MCF 10A (cell line): ENCODE measurements around the gene SECTM1. TPM values are rescaled to one million over a fixed set of nuclear protein-coding genes. Genes with fewer than 3 reads are reported as not detected.
"Not testable (repeated sequence)": the region's sequence is repeated elsewhere in the genome, so short reads cannot be mapped to it uniquely, and the experiment has no call there.

Experiments used
- BruUV-seq: library from RNA; stranded (reverse); fragments of 400-500 nt; replicated peaks from 2 replicates; lab custom pipeline; 2021; lab: Mats Ljungman, UMichigan
- CTCF ChIA-PET: fragments of 300-600 bp; sonication (Branson Sonifier 250); formaldehyde crosslinking; extraction: SDS; loops from one replicate; lab custom pipeline; 2021; ENCODE audit warnings: antibody characterized with exemption, inconsistent platforms; lab: Yijun Ruan, JAX
- POLR2A ChIA-PET: fragments of 300-600, 350-650 bp; sonication (Branson Sonifier 250); formaldehyde crosslinking; extraction: SDS; loops from one replicate; lab custom pipeline; 2020; ENCODE audit warnings: antibody characterized with exemption, inconsistent platforms; lab: Yijun Ruan, JAX
- DNase-seq: peaks from one replicate; pipeline ENCODE4 v3.0.0-alpha.2; 2018; ENCODE audit not compliant: unreplicated experiment
- H3K27ac Mint-ChIP-seq: one replicate; pipeline ENCODE4 v1.8.0; 2022; ENCODE audit warnings: mild to moderate bottlenecking, low read depth, mixed read lengths; ENCODE audit not compliant: unreplicated experiment
- H3K27me3 Mint-ChIP-seq: one replicate; pipeline ENCODE4 v1.8.0; 2022; ENCODE audit warnings: mixed read lengths; ENCODE audit not compliant: insufficient read depth, unreplicated experiment
- H3K36me3 Mint-ChIP-seq: one replicate; pipeline ENCODE4 v1.8.0; 2022; ENCODE audit warnings: mild to moderate bottlenecking, moderate library complexity, mixed read lengths; ENCODE audit not compliant: insufficient read depth, unreplicated experiment
- H3K4me1 Mint-ChIP-seq: one replicate; pipeline ENCODE4 v1.8.0; 2022; ENCODE audit warnings: mixed read lengths; ENCODE audit not compliant: insufficient read depth, unreplicated experiment
- H3K4me3 Mint-ChIP-seq: one replicate; pipeline ENCODE4 v1.8.0; 2022; ENCODE audit warnings: mild to moderate bottlenecking, moderate library complexity, mixed read lengths; ENCODE audit not compliant: unreplicated experiment
- H3K9me3 Mint-ChIP-seq: one replicate; pipeline ENCODE4 v1.8.0; 2022; ENCODE audit warnings: mixed read lengths; ENCODE audit not compliant: unreplicated experiment
- CTCF ChIP-seq: fragments of 200-600 bp; IDR thresholded peaks from one replicate; pipeline ENCODE4 v1.8.0; 2022; ENCODE audit warnings: antibody characterized with exemption, mild to moderate bottlenecking; ENCODE audit not compliant: unreplicated experiment
- intact Hi-C: fragments of 100-400 bp; cut with micrococcal nuclease; formaldehyde crosslinking; loops from 2 replicates; pipeline ENCODE4 v1.14.1; 2022
- total RNA-seq: library from RNA; stranded (reverse); gene quantifications from 2 replicates; pipeline ENCODE4 v1.2.3, GENCODE V29; 2022

SECTM1 gene
- total RNA-seq, 1 experiment from 2014 or later = 13.4 TPM

- intact Hi-C loops = loop anchor here (10.0 kb wide), 1 partner anchor 174 kb away; no protein-coding TSS in a partner anchor
- no peak overlapping the region for H3K4me3 Mint-ChIP-seq
- peak; percentile 47 for DNase-seq
- peaks cover 11% of the 10 kb centered on the region for H3K27me3 Mint-ChIP-seq
- ChIA-PET CTCF (interaction anchor here (0.6 to 3.4 kb wide), 17 partner anchors 12 to 927 kb away, joined by 3 to 14 read pairs (median 3); no protein-coding TSS in a partner anchor), POLR2A (interaction anchor here (0.7 to 1.5 kb wide), 2 partner anchors 53 to 170 kb away, joined by 3 to 4 read pairs; no protein-coding TSS in a partner anchor)
- no peaks in the 10 kb centered on the region for H3K9me3 Mint-ChIP-seq
- H3K36me3 Mint-ChIP-seq = no peaks in the 10 kb centered on the region
- H3K27ac Mint-ChIP-seq = no peak overlapping the region
- peaks cover 7% of the 10 kb centered on the region for H3K4me1 Mint-ChIP-seq
- no TSS peak for BruUV-seq
- no peak for TF ChIP-seq CTCF
These were observed 16.8 kb upstream of the SECTM1 start for GRCh38 chr17:82350182-82351030.

GRCh38 chr17:82349287-82349701 lies 15.7 kb upstream of the SECTM1 start:
- Mint-ChIP-seq H3K27ac (no peak overlapping the region), H3K4me1 (peaks cover 6% of the 10 kb centered on the region), H3K36me3 (no peaks in the 10 kb centered on the region), H3K9me3 (no peaks in the 10 kb centered on the region), H3K27me3 (peaks cover 11% of the 10 kb centered on the region), H3K4me3 (no peak overlapping the region)
- CTCF ChIA-PET = interaction anchor here (0.5 to 1.6 kb wide), 5 partner anchors 40 to 254 kb away, joined by 3 to 9 read pairs (median 4); no protein-coding TSS in a partner anchor
- no peak for DNase-seq
- no TSS peak for BruUV-seq
- no peak for TF ChIP-seq CTCF
- intact Hi-C loops = no loop called here
- POLR2A ChIA-PET = no interaction called here

GRCh38 chr17:82348866-82349265 lies 15.3 kb upstream of the SECTM1 start:
- BruUV-seq = no TSS peak
- ChIA-PET CTCF (interaction anchor here (0.5 to 0.6 kb wide), 4 partner anchors 41 to 254 kb away, joined by 3 to 4 read pairs (median 4); no protein-coding TSS in a partner anchor), POLR2A (interaction anchor here (0.6 kb wide), 1 partner anchor 20 kb away, joined by 3 read pairs; no protein-coding TSS in a partner anchor)
- TF ChIP-seq CTCF = no peak
- H3K9me3 Mint-ChIP-seq = no peaks in the 10 kb centered on the region
- H3K4me3 Mint-ChIP-seq = no peak overlapping the region
- no peaks in the 10 kb centered on the region for H3K36me3 Mint-ChIP-seq
- H3K27ac Mint-ChIP-seq = no peak overlapping the region
- no peak for DNase-seq
- H3K27me3 Mint-ChIP-seq = peaks cover 11% of the 10 kb centered on the region
- H3K4me1 Mint-ChIP-seq = peaks cover 6% of the 10 kb centered on the region
- intact Hi-C loops = no loop called here

- no peak overlapping the region for H3K27ac Mint-ChIP-seq
- POLR2A ChIA-PET = interaction anchor here (0.6 kb wide), 1 partner anchor 20 kb away, joined by 3 read pairs; no protein-coding TSS in a partner anchor
- H3K36me3 Mint-ChIP-seq = no peaks in the 10 kb centered on the region
These were observed 14.9 kb upstream of the SECTM1 start for GRCh38 chr17:82348434-82348833.

GRCh38 chr17:82347994-82348393 lies 14.4 kb upstream of the SECTM1 start:
- H3K4me1 Mint-ChIP-seq, CTCF ChIA-PET, BruUV-seq, H3K9me3 Mint-ChIP-seq, H3K4me3 Mint-ChIP-seq, H3K36me3 Mint-ChIP-seq, H3K27ac Mint-ChIP-seq, DNase-seq, intact Hi-C loops: not testable (repeated sequence)
- POLR2A ChIA-PET = interaction anchor here (0.6 kb wide), 1 partner anchor 9 kb away, joined by 3 read pairs; no protein-coding TSS in a partner anchor
- H3K27me3 Mint-ChIP-seq = peaks cover 11% of the 10 kb centered on the region

More at GRCh38 chr17:82348434-82348833, 14.9 kb upstream of the SECTM1 start:
- DNase-seq = no peak
- BruUV-seq = no TSS peak
- peaks cover 11% of the 10 kb centered on the region for H3K27me3 Mint-ChIP-seq
- H3K4me1 Mint-ChIP-seq = peaks cover 6% of the 10 kb centered on the region
- H3K9me3 Mint-ChIP-seq = no peaks in the 10 kb centered on the region
- CTCF ChIA-PET = interaction anchor here (0.6 kb wide), 1 partner anchor 63 kb away, joined by 3 read pairs; no protein-coding TSS in a partner anchor
- intact Hi-C loops = no loop called here
- no peak overlapping the region for H3K4me3 Mint-ChIP-seq
- no peak for TF ChIP-seq CTCF
